ENCODE results near the gene KLHL22.
"Not testable (repeated sequence)": the region's sequence is repeated elsewhere in the genome, so short reads cannot be mapped to it uniquely, and the experiment has no call there.

GRCh38 chr22:20538875-20539274 is 43.3 kb upstream of the KLHL22 start:
- not testable (repeated sequence) for TF ChIP-seq JUND (IDR thresholded peaks at IDR 0.05; ENCODE audit: low read length); POLR2A (IDR thresholded peaks at IDR 0.05; ENCODE audit: control extremely low read depth in 1 of 2, low read depth in 2 of 2, low read length in 2 of 2); YY1 (IDR thresholded peaks at IDR 0.05; ENCODE audit: low read depth, low read length); POLR2AphosphoS5 (IDR thresholded peaks at IDR 0.05; ENCODE audit: low read depth, low read length); RAD21 (IDR thresholded peaks at IDR 0.05 in 1 of 2, conservative IDR thresholded peaks at IDR 0.05 in 1 of 2; ENCODE audit: low read depth in 2 of 2, low read length in 2 of 2); RFX5 (IDR thresholded peaks at IDR 0.05; ENCODE audit: borderline replicate concordance, low read depth, low read length); CTCF (IDR thresholded peaks at IDR 0.05; ENCODE audit: control extremely low read depth in 1 of 3, insufficient read depth in 1 of 3, low read depth in 1 of 3, low read length in 3 of 3)

All from H1 (cell line).